RWPE1 (cell line): ENCODE results near the gene FAR2.

Experiments used
- CTCF ChIA-PET: fragments of 350-600 bp; sonication (Branson Sonifier 250); formaldehyde crosslinking; extraction: SDS; loops from one replicate; lab custom pipeline; 2021; lab: Yijun Ruan, JAX
- POLR2A ChIA-PET: fragments of 400-600 bp; formaldehyde crosslinking; extraction: SDS; loops from one replicate; lab custom pipeline; 2020; ENCODE audit warnings: antibody characterized with exemption; ENCODE audit not compliant: low non-redundant PET; lab: Yijun Ruan, JAX
- DNase-seq: peaks from one replicate; pipeline ENCODE4 v3.0.0; 2012; ENCODE audit warnings: low spot score
- H3K27ac ChIP-seq: fragments of 450-650 bp; 2 replicates; pipeline ENCODE4 v1.5.1; 2017
- CTCF ChIP-seq: fragments of 450-650 bp; conservative IDR thresholded peaks from 2 replicates; pipeline ENCODE4 v1.5.1; 2017; ENCODE audit warnings: low read depth, mild to moderate bottlenecking

Gene FAR2

GRCh38 chr12:29322157-29322556, 173.1 kb downstream of the FAR2 start:
- ChIA-PET CTCF (no interaction called here), POLR2A (no interaction called here)
- TF ChIP-seq CTCF, result no peak
- H3K27ac ChIP-seq, result no peak overlapping the region
- no peak for DNase-seq

- DNase-seq, result no peak
- ChIA-PET CTCF (interaction anchor here (0.6 kb wide), 1 partner anchor 190 kb away, joined by 3 read pairs; no protein-coding TSS in a partner anchor), POLR2A (interaction anchor here (0.7 kb wide), 1 partner anchor 1602 kb away, joined by 6 read pairs; no protein-coding TSS in a partner anchor)
- no peak for TF ChIP-seq CTCF
- H3K27ac ChIP-seq, result no peak overlapping the region
Measured at GRCh38 chr12:29329411-29329810, 180.3 kb downstream of the FAR2 start.

GRCh38 chr12:29333178-29333577, 184.1 kb downstream of the FAR2 start:
- H3K27ac ChIP-seq, result no peak overlapping the region
- no peak for DNase-seq
- POLR2A ChIA-PET, result no interaction called here
- CTCF ChIA-PET, result no interaction called here
- TF ChIP-seq CTCF, result no peak

- POLR2A ChIA-PET, result interaction anchor here (0.6 kb wide), 1 partner anchor 1017 kb away, joined by 3 read pairs; no protein-coding TSS in a partner anchor
- H3K27ac ChIP-seq, result no peak overlapping the region
- DNase-seq, result no peak
- CTCF ChIA-PET, result no interaction called here
- no peak for TF ChIP-seq CTCF
Measured at GRCh38 chr12:29334937-29335336, 185.9 kb downstream of the FAR2 start.

GRCh38 chr12:29337325-29337724, 188.2 kb downstream of the FAR2 start:
- CTCF ChIA-PET, result interaction anchor here (0.6 kb wide), 1 partner anchor 20 kb away, joined by 3 read pairs; no protein-coding TSS in a partner anchor
- no peak for TF ChIP-seq CTCF
- POLR2A ChIA-PET, result no interaction called here
- H3K27ac ChIP-seq, result no peak overlapping the region
- DNase-seq, result no peak

- H3K27ac ChIP-seq, result no peak overlapping the region
- CTCF ChIA-PET, result interaction anchor here (0.6 kb wide), 1 partner anchor 32 kb away, joined by 3 read pairs; no protein-coding TSS in a partner anchor
- DNase-seq, result no peak
- no peak for TF ChIP-seq CTCF
- POLR2A ChIA-PET, result no interaction called here
Measured at GRCh38 chr12:29343022-29343799, 194.1 kb downstream of the FAR2 start.
